Ammon's horn (tissue), 1 donor: ENCODE measurements around the gene TLR5.

Source experiments
- DNase-seq: peaks from one replicate; pipeline ENCODE4 v3.0.0-alpha.2; 2016; ENCODE audit warnings: low spot score

Gene TLR5

GRCh38 chr1:223147409-223147808, 4.4 kb upstream of the TLR5 start:
- no peak for DNase-seq

- DNase-seq = no peak
Observed at GRCh38 chr1:223146745-223147144, 3.7 kb upstream of the TLR5 start.

GRCh38 chr1:223144914-223145313, 1.9 kb upstream of the TLR5 start:
- DNase-seq = no peak

GRCh38 chr1:223144431-223144830, 1.4 kb upstream of the TLR5 start:
- DNase-seq = no peak

- peak; percentile 49 for DNase-seq
Observed at GRCh38 chr1:223143537-223144248, 645 bp upstream of the TLR5 start.

GRCh38 chr1:223142269-223142668, 779 bp downstream of the TLR5 start:
- DNase-seq = no peak

GRCh38 chr1:223140611-223141405, 2.2 kb downstream of the TLR5 start:
- DNase-seq = no peak

- peak; percentile 41 for DNase-seq
Observed at GRCh38 chr1:223137455-223138085, 5.5 kb downstream of the TLR5 start.

- DNase-seq = no peak
Observed at GRCh38 chr1:223136086-223136485, 7.0 kb downstream of the TLR5 start.

- no peak for DNase-seq
Observed at GRCh38 chr1:223135176-223135942, 7.7 kb downstream of the TLR5 start.

- peak; percentile 90 for DNase-seq
Observed at GRCh38 chr1:223133824-223134435, 9.1 kb downstream of the TLR5 start.

- DNase-seq = no peak
Observed at GRCh38 chr1:223133306-223133823, 9.7 kb downstream of the TLR5 start.

- peak; percentile 54 for DNase-seq
Observed at GRCh38 chr1:223129229-223129901, 13.7 kb downstream of the TLR5 start.

GRCh38 chr1:223126741-223127140, 16.3 kb downstream of the TLR5 start:
- DNase-seq = peak; percentile 30

- no peak for DNase-seq
Observed at GRCh38 chr1:223125766-223126165, 17.3 kb downstream of the TLR5 start.

GRCh38 chr1:223123011-223123610, 19.9 kb downstream of the TLR5 start:
- DNase-seq = no peak

- no peak for DNase-seq
Observed at GRCh38 chr1:223118418-223118817, 24.6 kb downstream of the TLR5 start.

GRCh38 chr1:223116950-223117349, 26.1 kb downstream of the TLR5 start:
- no peak for DNase-seq

- DNase-seq = no peak
Observed at GRCh38 chr1:223114871-223115270, 28.2 kb downstream of the TLR5 start.

- DNase-seq = no peak
Observed at GRCh38 chr1:223110952-223111351, 32.1 kb downstream of the TLR5 start.
